B cell (primary cell): Measurements from ENCODE around the gene KIF13A. TPM values are rescaled to one million over a fixed set of nuclear protein-coding genes. Genes with fewer than 3 reads are reported as not detected.

Source experiments
- ATAC-seq: fragments of 200-7000 bp; cut with Tn5 transposase; one replicate; pipeline ENCODE4 v1.10.0; 2021; ENCODE audit warnings: low read depth, mild to moderate bottlenecking, moderate number of reproducible peaks, moderate library complexity
- CTCF ChIA-PET: fragments of 350-600 bp; sonication (Branson Sonifier 250); formaldehyde crosslinking; loops from one replicate; lab custom pipeline; 2021; ENCODE audit warnings: antibody characterized with exemption, inconsistent platforms; lab: Charles Lee
- POLR2A ChIA-PET: fragments of 350-600 bp; sonication (Branson Sonifier 250); formaldehyde crosslinking; loops from one replicate; lab custom pipeline; 2021; ENCODE audit warnings: antibody characterized with exemption; lab: Charles Lee
- DNase-seq: peaks from one replicate; pipeline ENCODE4 v3.0.0; 2013
- H2AFZ ChIP-seq: 2 replicates; pipeline ENCODE4 v1.6.1; 2012; ENCODE audit warnings: mild to moderate bottlenecking, low read depth, low read length; ENCODE audit not compliant: insufficient read depth, poor library complexity, severe bottlenecking
- H3K27ac ChIP-seq, 2 donors: 1 replicate in 1 of 2; 2 replicates in 1 of 2; pipeline ENCODE4 v1.5.1; 2012 to 2013; ENCODE audit warnings: low read length in 2 of 2, mild to moderate bottlenecking in 2 of 2, moderate library complexity in 1 of 2
- H3K27me3 ChIP-seq, 4 experiments: fragments of 200-600 bp in 1 of 4; sonication (generic) in 1 of 4; replicated peaks in 1 of 4; 1 replicate in 2 of 4; 2 replicates in 2 of 4; pipeline versions ENCODE4 v1.6.1 to v1.7.0; 2013 to 2016; ENCODE audit warnings: low read length in 3 of 4, mild to moderate bottlenecking in 2 of 4, mixed read lengths in 1 of 4, moderate library complexity in 1 of 4; ENCODE audit not compliant: insufficient read depth in 4 of 4, control insufficient read depth in 3 of 4; ENCODE audit errors: control extremely low read depth in 1 of 4
- H3K36me3 ChIP-seq, 2 experiments: replicated peaks in 1 of 2; 1 replicate in 1 of 2; 2 replicates in 1 of 2; pipeline versions ENCODE4 v1.6.1 to v1.7.1; 2013; ENCODE audit warnings: low read length in 1 of 2; ENCODE audit not compliant: insufficient read depth in 2 of 2, control insufficient read depth in 1 of 2; ENCODE audit errors: control extremely low read depth in 1 of 2, extremely low read depth in 1 of 2
- H3K4me1 ChIP-seq, 2 donors: fragments of 200-600 bp in 1 of 2; sonication (generic) in 1 of 2; 1 replicate in 1 of 2; 2 replicates in 1 of 2; pipeline versions ENCODE4 v1.5.1 to v1.6.1; 2013 to 2017; ENCODE audit warnings: low read length in 2 of 2; ENCODE audit not compliant: control insufficient read depth in 2 of 2, insufficient read depth in 2 of 2
- H3K4me2 ChIP-seq: replicated peaks from 2 replicates; pipeline ENCODE3; 2012; ENCODE audit warnings: mild to moderate bottlenecking, low read depth, low read length; ENCODE audit not compliant: poor library complexity, severe bottlenecking
- H3K4me3 ChIP-seq, 5 experiments: fragments of 200-600 bp in 1 of 5; sonication (generic) in 1 of 5; 1 replicate in 3 of 5; 2 replicates in 2 of 5; pipeline versions ENCODE4 v1.5.1 to v1.7.0; 2011 to 2016; ENCODE audit warnings: low read length in 4 of 5, mild to moderate bottlenecking in 4 of 5, low read depth in 2 of 5, control low read depth in 1 of 5, moderate library complexity in 1 of 5; ENCODE audit not compliant: insufficient read depth in 1 of 5; ENCODE audit errors: control extremely low read depth in 1 of 5, extremely low read depth in 1 of 5
- H3K79me2 ChIP-seq: fragments of 200-600 bp; sonication (generic); one replicate; pipeline ENCODE4 v1.6.0; 2016; ENCODE audit warnings: low read length; ENCODE audit not compliant: control insufficient read depth, insufficient read depth
- H3K9ac ChIP-seq: fragments of 200-600 bp; sonication (generic); 2 replicates; pipeline ENCODE4 v1.6.1; 2017; ENCODE audit warnings: mild to moderate bottlenecking, low read length, moderate library complexity
- H3K9me3 ChIP-seq, 3 donors: one replicate each; pipeline versions ENCODE4 v1.6.1 to v1.7.1; 2013; ENCODE audit warnings: low read length in 2 of 3; ENCODE audit not compliant: control insufficient read depth in 2 of 3, insufficient read depth in 1 of 3; ENCODE audit errors: control extremely low read depth in 1 of 3
- H4K20me1 ChIP-seq: 2 replicates; pipeline ENCODE4 v1.6.0; 2012; ENCODE audit warnings: mild to moderate bottlenecking, low read length; ENCODE audit not compliant: insufficient read depth, control insufficient read depth, poor library complexity, severe bottlenecking
- H3K27ac Mint-ChIP-seq: one replicate; pipeline ENCODE4 v1.8.0; 2021; ENCODE audit warnings: mixed read lengths
- H3K27me3 Mint-ChIP-seq: one replicate; pipeline ENCODE4 v1.8.0; 2021; ENCODE audit warnings: mixed read lengths
- H3K4me1 Mint-ChIP-seq: one replicate; pipeline ENCODE4 v1.8.0; 2021; ENCODE audit warnings: mixed read lengths
- H3K4me3 Mint-ChIP-seq: one replicate; pipeline ENCODE4 v1.8.0; 2021; ENCODE audit warnings: mixed read lengths
- H3K9me3 Mint-ChIP-seq: one replicate; pipeline ENCODE4 v1.8.0; 2022; ENCODE audit warnings: mixed read lengths; ENCODE audit not compliant: insufficient read depth
- CTCF ChIP-seq: fragments of 200-600 bp; IDR thresholded peaks from one replicate; pipeline ENCODE4 v1.8.0; 2022; ENCODE audit warnings: antibody characterized with exemption, mild to moderate bottlenecking
- EZH2 ChIP-seq: IDR thresholded peaks from 2 replicates; pipeline ENCODE4 v1.6.1; 2012; ENCODE audit warnings: borderline replicate concordance, low read depth, mild to moderate bottlenecking, moderate library complexity, low read length; ENCODE audit not compliant: insufficient read depth, poor library complexity, severe bottlenecking
- WGBS: methylation state at CpG from one replicate; pipeline ENCODE4 v1.1.5; 2013; ENCODE audit warnings: missing lambda C conversion rate; ENCODE audit not compliant: insufficient coverage; 5-methylcytosine and 5-hydroxymethylcytosine counted together
- intact Hi-C: fragments of 100-400 bp; cut with micrococcal nuclease; formaldehyde crosslinking; loops from one replicate; pipeline ENCODE4 v1.10.0; 2022
- polyA plus RNA-seq: library from polyadenylated mRNA; depleted of rRNA; stranded (reverse); fragments of >200 nt; gene quantifications from 2 replicates; pipeline ENCODE4 v1.2.3, GENCODE V29; 2012
- total RNA-seq, 2 donors: library from RNA; stranded (reverse); fragments of 120-200 nt in 1 of 2; gene quantifications; 1 replicate in 1 of 2; 2 replicates in 1 of 2; pipeline versions ENCODE4 v1.2.3 to v1.2.4, GENCODE V29; 2013 to 2022

The KIF13A gene
- total and polyA plus RNA-seq, 2 donors (not counting 1 experiment from before 2014, with no cell fraction given), result 2.1 to 23.4 TPM

- Histone ChIP-seq H3K4me3 (no peak overlapping the region), H2AFZ (no peak overlapping the region), H3K27me3 (no peaks in the 10 kb centered on the region), H3K9me3 (peaks cover 5 to 20% (median 8%) of the 10 kb centered on the region in 3 donors), H3K4me1 (no peaks in the 10 kb centered on the region), H3K36me3 (no peaks in the 10 kb centered on the region), H3K79me2 (no peaks in the 10 kb centered on the region), H4K20me1 (no peaks in the 10 kb centered on the region), H3K9ac (no peak overlapping the region), H3K27ac (no peak overlapping the region), H3K4me2 (no peak overlapping the region)
- no peak for TF ChIP-seq CTCF
- Mint-ChIP-seq H3K9me3 (peaks cover 14% of the 10 kb centered on the region), H3K4me1 (no peaks in the 10 kb centered on the region), H3K27me3 (no peaks in the 10 kb centered on the region), H3K4me3 (no peak overlapping the region), H3K27ac (no peak overlapping the region)
- DNase-seq, result no peak
- intact Hi-C loops, result no loop called here
- no peak for ATAC-seq
- WGBS, result 67% methylated on average over 1 of the region's 6 CpGs
- ChIA-PET POLR2A (no interaction called here), CTCF (interaction anchor here (1.0 kb wide), 1 partner anchor 16 kb away, joined by 3 read pairs; no protein-coding TSS in a partner anchor)
Observed at GRCh38 chr6:17894191-17894590, 93.2 kb downstream of the KIF13A start.

- H3K27me3 ChIP-seq, result no peaks in the 10 kb centered on the region
- H3K4me2 ChIP-seq, result no peak overlapping the region
- Mint-ChIP-seq H3K27me3 (no peaks in the 10 kb centered on the region), H3K9me3 (peaks cover 14% of the 10 kb centered on the region), H3K4me1 (no peaks in the 10 kb centered on the region), H3K4me3 (no peak overlapping the region), H3K27ac (no peak overlapping the region)
- no peak overlapping the region for H3K27ac ChIP-seq
- H2AFZ ChIP-seq, result no peak overlapping the region
- ChIA-PET CTCF (no interaction called here), POLR2A (no interaction called here)
- H3K9me3 ChIP-seq, result peaks cover 5 to 20% (median 8%) of the 10 kb centered on the region in 3 donors
- WGBS, result 88% methylated on average over 1 of the region's 3 CpGs
- DNase-seq (no peak), ATAC-seq (no peak)
- no peak overlapping the region for H3K4me3 ChIP-seq
- TF ChIP-seq EZH2 (no peak), CTCF (no peak)
- no peaks in the 10 kb centered on the region for H3K36me3 ChIP-seq
- no peaks in the 10 kb centered on the region for H3K4me1 ChIP-seq
- intact Hi-C loops, result no loop called here
- no peaks in the 10 kb centered on the region for H3K79me2 ChIP-seq
- no peaks in the 10 kb centered on the region for H4K20me1 ChIP-seq
- no peak overlapping the region for H3K9ac ChIP-seq
Observed at GRCh38 chr6:17892097-17892686, 95.2 kb downstream of the KIF13A start.
